ENCODE measurements around the gene LPAR2. TPM values are rescaled to one million over a fixed set of nuclear protein-coding genes. Genes with fewer than 3 reads are reported as not detected.

LPAR2 gene
- total and polyA plus RNA-seq, 2 experiments from 2014 or later: 39.4 to 63.1 TPM

DNA sequence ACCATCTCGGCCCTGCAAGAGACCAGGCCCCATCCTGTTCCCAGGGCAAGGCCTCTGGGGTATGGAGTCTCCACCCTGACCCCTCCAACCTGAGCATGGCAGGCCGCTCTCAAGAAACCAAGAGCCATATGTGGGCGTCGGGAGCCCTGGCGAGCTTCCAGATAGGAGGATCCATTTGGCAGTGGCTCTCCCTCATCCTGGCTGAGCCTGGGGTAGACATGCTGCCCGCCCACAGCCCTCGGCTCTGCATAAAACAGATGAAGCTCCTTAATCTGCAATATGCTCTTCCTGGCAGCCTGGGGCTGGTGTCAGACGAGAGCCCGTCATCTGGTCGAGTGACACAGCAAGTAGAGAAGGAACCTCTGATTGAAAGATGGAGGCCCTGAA, 29.4 kb upstream of the LPAR2 start:
- no peak for DNase-seq (ENCODE audit: low spot score)
- H3K36me3 ChIP-seq (ENCODE audit: insufficient read depth): peaks cover 28% of the 10 kb centered on the region; the same call in 1 of the 2 replicates
- no peak overlapping the region for H3K4me3 Mint-ChIP-seq

More for the DNA sequence above, 29.4 kb upstream of the LPAR2 start:
- no peak overlapping the region for H3K4me2 ChIP-seq
- H3F3A ChIP-seq (replicated peaks; ENCODE audit: low read depth): peaks cover 6% of the 10 kb centered on the region; the same call in 1 of the 2 replicates
- peaks cover 14% of the 10 kb centered on the region; the same call in 1 of the 2 replicates for H4K20me1 ChIP-seq (replicated peaks; ENCODE audit: insufficient read depth)
- Mint-ChIP-seq H3K36me3 (ENCODE audit: low read depth) (peaks cover 77% of the 10 kb centered on the region), H3K27ac (no peak overlapping the region), H3K27me3 (ENCODE audit: insufficient read depth, low read depth, poor library complexity) (peaks cover 10% of the 10 kb centered on the region), H3K4me1 (peaks cover 13% of the 10 kb centered on the region), H3K9me3 (no peaks in the 10 kb centered on the region)
- H3K4me3 ChIP-seq: no peak overlapping the region
- no peaks in the 10 kb centered on the region for H3K27me3 ChIP-seq (ENCODE audit: insufficient read depth)
- no peak for ATAC-seq
- H3K9me2 ChIP-seq (ENCODE audit: insufficient read depth): no peaks in the 10 kb centered on the region
- TF ChIP-seq, protein P1, sequence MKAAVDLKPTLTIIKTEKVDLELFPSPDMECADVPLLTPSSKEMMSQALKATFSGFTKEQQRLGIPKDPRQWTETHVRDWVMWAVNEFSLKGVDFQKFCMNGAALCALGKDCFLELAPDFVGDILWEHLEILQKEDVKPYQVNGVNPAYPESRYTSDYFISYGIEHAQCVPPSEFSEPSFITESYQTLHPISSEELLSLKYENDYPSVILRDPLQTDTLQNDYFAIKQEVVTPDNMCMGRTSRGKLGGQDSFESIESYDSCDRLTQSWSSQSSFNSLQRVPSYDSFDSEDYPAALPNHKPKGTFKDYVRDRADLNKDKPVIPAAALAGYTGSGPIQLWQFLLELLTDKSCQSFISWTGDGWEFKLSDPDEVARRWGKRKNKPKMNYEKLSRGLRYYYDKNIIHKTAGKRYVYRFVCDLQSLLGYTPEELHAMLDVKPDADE (IDR thresholded peaks at IDR 0.05): no peak
- no peak for TF ChIP-seq EZH2phosphoT487 (IDR thresholded peaks at IDR 0.05; ENCODE audit: unreplicated experiment)
- no peak for TF ChIP-seq STAT1 (IDR thresholded peaks at IDR 0.05; ENCODE audit: unreplicated experiment)
- TF ChIP-seq, protein P2, sequence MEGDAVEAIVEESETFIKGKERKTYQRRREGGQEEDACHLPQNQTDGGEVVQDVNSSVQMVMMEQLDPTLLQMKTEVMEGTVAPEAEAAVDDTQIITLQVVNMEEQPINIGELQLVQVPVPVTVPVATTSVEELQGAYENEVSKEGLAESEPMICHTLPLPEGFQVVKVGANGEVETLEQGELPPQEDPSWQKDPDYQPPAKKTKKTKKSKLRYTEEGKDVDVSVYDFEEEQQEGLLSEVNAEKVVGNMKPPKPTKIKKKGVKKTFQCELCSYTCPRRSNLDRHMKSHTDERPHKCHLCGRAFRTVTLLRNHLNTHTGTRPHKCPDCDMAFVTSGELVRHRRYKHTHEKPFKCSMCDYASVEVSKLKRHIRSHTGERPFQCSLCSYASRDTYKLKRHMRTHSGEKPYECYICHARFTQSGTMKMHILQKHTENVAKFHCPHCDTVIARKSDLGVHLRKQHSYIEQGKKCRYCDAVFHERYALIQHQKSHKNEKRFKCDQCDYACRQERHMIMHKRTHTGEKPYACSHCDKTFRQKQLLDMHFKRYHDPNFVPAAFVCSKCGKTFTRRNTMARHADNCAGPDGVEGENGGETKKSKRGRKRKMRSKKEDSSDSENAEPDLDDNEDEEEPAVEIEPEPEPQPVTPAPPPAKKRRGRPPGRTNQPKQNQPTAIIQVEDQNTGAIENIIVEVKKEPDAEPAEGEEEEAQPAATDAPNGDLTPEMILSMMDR (conservative IDR thresholded peaks at IDR 0.05; ENCODE audit: low read depth in 2 of 2): no peak
- TF ChIP-seq ZNF114 (CRISPR knock-in tag; IDR thresholded peaks at IDR 0.05): no peak
- no peak for TF ChIP-seq NANOG (IDR thresholded peaks at IDR 0.05; ENCODE audit: borderline replicate concordance)
- no peak for TF ChIP-seq JUNB (IDR thresholded peaks at IDR 0.05; ENCODE audit: unreplicated experiment)
- no peak for TF ChIP-seq CREB1 (CRISPR knock-in tag; IDR thresholded peaks at IDR 0.05; ENCODE audit: low read depth)
- TF ChIP-seq, protein P3, sequence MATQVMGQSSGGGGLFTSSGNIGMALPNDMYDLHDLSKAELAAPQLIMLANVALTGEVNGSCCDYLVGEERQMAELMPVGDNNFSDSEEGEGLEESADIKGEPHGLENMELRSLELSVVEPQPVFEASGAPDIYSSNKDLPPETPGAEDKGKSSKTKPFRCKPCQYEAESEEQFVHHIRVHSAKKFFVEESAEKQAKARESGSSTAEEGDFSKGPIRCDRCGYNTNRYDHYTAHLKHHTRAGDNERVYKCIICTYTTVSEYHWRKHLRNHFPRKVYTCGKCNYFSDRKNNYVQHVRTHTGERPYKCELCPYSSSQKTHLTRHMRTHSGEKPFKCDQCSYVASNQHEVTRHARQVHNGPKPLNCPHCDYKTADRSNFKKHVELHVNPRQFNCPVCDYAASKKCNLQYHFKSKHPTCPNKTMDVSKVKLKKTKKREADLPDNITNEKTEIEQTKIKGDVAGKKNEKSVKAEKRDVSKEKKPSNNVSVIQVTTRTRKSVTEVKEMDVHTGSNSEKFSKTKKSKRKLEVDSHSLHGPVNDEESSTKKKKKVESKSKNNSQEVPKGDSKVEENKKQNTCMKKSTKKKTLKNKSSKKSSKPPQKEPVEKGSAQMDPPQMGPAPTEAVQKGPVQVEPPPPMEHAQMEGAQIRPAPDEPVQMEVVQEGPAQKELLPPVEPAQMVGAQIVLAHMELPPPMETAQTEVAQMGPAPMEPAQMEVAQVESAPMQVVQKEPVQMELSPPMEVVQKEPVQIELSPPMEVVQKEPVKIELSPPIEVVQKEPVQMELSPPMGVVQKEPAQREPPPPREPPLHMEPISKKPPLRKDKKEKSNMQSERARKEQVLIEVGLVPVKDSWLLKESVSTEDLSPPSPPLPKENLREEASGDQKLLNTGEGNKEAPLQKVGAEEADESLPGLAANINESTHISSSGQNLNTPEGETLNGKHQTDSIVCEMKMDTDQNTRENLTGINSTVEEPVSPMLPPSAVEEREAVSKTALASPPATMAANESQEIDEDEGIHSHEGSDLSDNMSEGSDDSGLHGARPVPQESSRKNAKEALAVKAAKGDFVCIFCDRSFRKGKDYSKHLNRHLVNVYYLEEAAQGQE (IDR thresholded peaks at IDR 0.05; ENCODE audit: unreplicated experiment): no peak
- TF ChIP-seq EZH2 (IDR thresholded peaks at IDR 0.05; ENCODE audit: low read depth, unreplicated experiment): no peak
- TF ChIP-seq POLR2AphosphoS5 (IDR thresholded peaks at IDR 0.05; ENCODE audit: low read depth): no peak
- no peak for TF ChIP-seq ZNF331 (CRISPR knock-in tag; IDR thresholded peaks at IDR 0.05; ENCODE audit: low read depth)
- peaks cover 5% of the 10 kb centered on the region for H3K4me1 ChIP-seq (ENCODE audit: insufficient read depth)
- no peak overlapping the region for H2AFZ ChIP-seq
- no peak overlapping the region for H3K27ac ChIP-seq (ENCODE audit: low read depth)
- H3K79me2 ChIP-seq (replicated peaks; ENCODE audit: insufficient read depth): peaks cover 34% of the 10 kb centered on the region

All from GM23338 (cell line).